ENCODE data around the gene PLXNA2. TPM values are rescaled to one million over a fixed set of nuclear protein-coding genes. Genes with fewer than 3 reads are reported as not detected.

Gene PLXNA2
- total and polyA plus RNA-seq, 2 of the 4 experiments (the other 2 are of a cell fraction), result 0.72 to 1.1 TPM

DNA sequence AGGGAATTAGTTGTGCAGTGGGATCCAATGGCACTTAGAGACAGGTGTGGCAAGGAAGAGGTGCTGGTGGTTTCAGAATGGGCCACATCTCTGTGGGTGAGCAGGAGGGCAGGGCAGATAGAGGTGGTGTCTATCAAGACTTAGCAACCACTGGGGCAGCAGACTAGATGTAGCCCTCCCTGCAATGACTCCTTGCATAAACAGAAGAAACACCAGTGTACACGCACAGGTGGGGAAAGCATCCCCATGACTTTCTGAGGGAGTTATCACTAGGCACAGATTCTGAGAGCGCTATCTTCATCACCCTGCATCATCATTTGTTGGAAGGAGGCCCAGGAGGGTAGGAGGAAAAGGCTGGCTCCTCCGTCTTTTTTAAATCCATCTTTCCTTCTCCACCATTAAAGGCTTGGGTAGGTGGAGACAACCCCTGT lies 58.4 kb downstream of the PLXNA2 start:
- H3K9me3 ChIP-seq (ENCODE audit: control insufficient read depth, insufficient read depth, low read length), result no peaks in the 10 kb centered on the region
- peaks cover 0 to 4% of the 10 kb centered on the region in 2 experiments; a peak in 1 of 4 replicates for H3K79me1 ChIP-seq (ENCODE audit: low read depth in 1 of 2, low read length in 2 of 2)
- H3K9ac ChIP-seq (ENCODE audit: low read depth, low read length), result no peak overlapping the region
- BruUV-seq (replicated peaks), result no TSS peak
- peak; percentile 57 for DNase-seq
- H3K4me2 ChIP-seq (ENCODE audit: low read depth, low read length), result peak overlapping the region; percentile 29; the same call in 1 of the 2 replicates
- H3K18ac ChIP-seq (ENCODE audit: low read depth, low read length), result peak overlapping the region; percentile 35; the same call in 1 of the 2 replicates
- intact Hi-C loops (cut with micrococcal nuclease) (no loop called here), dilution Hi-C loops (cut with HindIII; ENCODE audit: low sequenced_read_pairs, unreplicated experiment) (no loop called here), in situ Hi-C loops (cut with MboI; ENCODE audit: low sequenced_read_pairs) (no loop called here)
- H2BK15ac ChIP-seq (ENCODE audit: low read depth, low read length), result no peak overlapping the region
- no peak overlapping the region for H2AK9ac ChIP-seq (replicated peaks; ENCODE audit: low read depth, low read length, poor library complexity)
- H3K27me3 ChIP-seq (ENCODE audit: control insufficient read depth, insufficient read depth, low read length), result no peaks in the 10 kb centered on the region
- H3K56ac ChIP-seq (ENCODE audit: extremely low read depth, insufficient read depth, low read length), result no peak overlapping the region
- WGBS, 2 experiments (ENCODE audit: extremely low coverage in 2 of 2, insufficient read length in 1 of 2), result no CpG with 5 or more reads among the region's 3 CpGs
- H2BK5ac ChIP-seq (ENCODE audit: low read depth, low read length, poor library complexity, severe bottlenecking), result no peak overlapping the region
- no peaks in the 10 kb centered on the region for H3K36me3 ChIP-seq (ENCODE audit: control insufficient read depth, insufficient read depth, low read length)
- no peak overlapping the region for H4K8ac ChIP-seq (ENCODE audit: low read depth in 2 of 2, low read length in 2 of 2)
- H4K91ac ChIP-seq (ENCODE audit: insufficient read depth, low read depth, low read length), result no peak overlapping the region; the same call in 1 of the 2 replicates
- ChIA-PET CTCF (no interaction called here), POLR2A (ENCODE audit: unreplicated experiment) (interaction anchor here (0.6 kb wide), 1 partner anchor 32 kb away, joined by 6 read pairs; no protein-coding TSS in a partner anchor)
- peak overlapping the region; percentile 15; the same call in 1 of the 2 replicates for H4K5ac ChIP-seq (ENCODE audit: low read depth, low read length)
- 0 out of 2 replicates have a peak overlapping the region, but pooled peaks have one; percentile 39 for H3K4ac ChIP-seq (ENCODE audit: low read depth, low read length)
- H2BK120ac ChIP-seq (ENCODE audit: low read depth, low read length), result peak overlapping the region; percentile 20; the same call in 1 of the 2 replicates
- peaks cover 9% of the 10 kb centered on the region for H3K9me1 ChIP-seq (ENCODE audit: insufficient read depth, low read length)
- no peak overlapping the region for H3K27ac ChIP-seq (ENCODE audit: insufficient read depth, low read length)
- H3K14ac ChIP-seq (replicated peaks; ENCODE audit: low read depth, low read length), result no peak overlapping the region
- ATAC-seq (ENCODE audit: low read depth), result no peak
- H4K20me1 ChIP-seq (ENCODE audit: insufficient read depth, low read length), result no peaks in the 10 kb centered on the region
- H2AK5ac ChIP-seq (ENCODE audit: low read depth, low read length), result no peak overlapping the region; the same call in 1 of the 2 replicates
- no peak overlapping the region for H3K4me3 ChIP-seq (ENCODE audit: insufficient read depth, low read depth, low read length)
- TF ChIP-seq RCOR1 (IDR thresholded peaks at IDR 0.05; ENCODE audit: insufficient replicate concordance, low read length), result no peak
- no peak for TF ChIP-seq MXI1 (IDR thresholded peaks at IDR 0.05; ENCODE audit: borderline replicate concordance, low read depth, low read length)
- TF ChIP-seq SMC3 (IDR thresholded peaks at IDR 0.05; ENCODE audit: low read depth, low read length), result no peak
- TF ChIP-seq BHLHE40 (IDR thresholded peaks at IDR 0.05; ENCODE audit: low read depth, low read length), result no peak
- no peak for TF ChIP-seq CEBPB (IDR thresholded peaks at IDR 0.05; ENCODE audit: low read depth, low read length)
- TF ChIP-seq POLR2A (IDR thresholded peaks at IDR 0.05; ENCODE audit: low read depth, low read length), result no peak
- no peak for TF ChIP-seq MAFK (IDR thresholded peaks at IDR 0.05; ENCODE audit: low read depth, low read length)
- no peak for TF ChIP-seq NFE2L2 (IDR thresholded peaks at IDR 0.05; ENCODE audit: low read depth, low read length)
- no peak for TF ChIP-seq FOS (IDR thresholded peaks at IDR 0.05; ENCODE audit: low read depth, low read length)
- no peak for TF ChIP-seq CHD1 (IDR thresholded peaks at IDR 0.05; ENCODE audit: low read depth, low read length)
- no peak for TF ChIP-seq USF2 (IDR thresholded peaks at IDR 0.05; ENCODE audit: low read depth, low read length)
- TF ChIP-seq CTCF (conservative IDR thresholded peaks at IDR 0.05; ENCODE audit: low read depth, low read length), result no peak
- no peak for TF ChIP-seq ELK1 (IDR thresholded peaks at IDR 0.05; ENCODE audit: borderline replicate concordance, low read depth, low read length)
- TF ChIP-seq MAZ (IDR thresholded peaks at IDR 0.05; ENCODE audit: borderline replicate concordance, low read depth, low read length), result no peak
- TF ChIP-seq RAD21 (IDR thresholded peaks at IDR 0.05; ENCODE audit: low read length), result no peak
- no peak for TF ChIP-seq RFX5 (IDR thresholded peaks at IDR 0.05; ENCODE audit: low read depth, low read length)
- H2AFZ ChIP-seq (replicated peaks; ENCODE audit: low read length, poor library complexity), result no peak overlapping the region
- H3K4me1 ChIP-seq (ENCODE audit: control insufficient read depth, insufficient read depth, low read length), result peaks cover 11% of the 10 kb centered on the region
- H3K23ac ChIP-seq (ENCODE audit: low read depth, low read length), result no peak overlapping the region
- no peak overlapping the region for H2BK20ac ChIP-seq (ENCODE audit: low read depth, low read length)
